NCI-H1436 treated with DMSO at 0.1 percent for 48 hours (cell line): ENCODE results near the gene LONP2.

Source experiments
- DNase-seq: peaks from one replicate; lab custom pipeline; 2025; lab: John Stamatoyannopoulos, UW

The LONP2 gene, protein sequence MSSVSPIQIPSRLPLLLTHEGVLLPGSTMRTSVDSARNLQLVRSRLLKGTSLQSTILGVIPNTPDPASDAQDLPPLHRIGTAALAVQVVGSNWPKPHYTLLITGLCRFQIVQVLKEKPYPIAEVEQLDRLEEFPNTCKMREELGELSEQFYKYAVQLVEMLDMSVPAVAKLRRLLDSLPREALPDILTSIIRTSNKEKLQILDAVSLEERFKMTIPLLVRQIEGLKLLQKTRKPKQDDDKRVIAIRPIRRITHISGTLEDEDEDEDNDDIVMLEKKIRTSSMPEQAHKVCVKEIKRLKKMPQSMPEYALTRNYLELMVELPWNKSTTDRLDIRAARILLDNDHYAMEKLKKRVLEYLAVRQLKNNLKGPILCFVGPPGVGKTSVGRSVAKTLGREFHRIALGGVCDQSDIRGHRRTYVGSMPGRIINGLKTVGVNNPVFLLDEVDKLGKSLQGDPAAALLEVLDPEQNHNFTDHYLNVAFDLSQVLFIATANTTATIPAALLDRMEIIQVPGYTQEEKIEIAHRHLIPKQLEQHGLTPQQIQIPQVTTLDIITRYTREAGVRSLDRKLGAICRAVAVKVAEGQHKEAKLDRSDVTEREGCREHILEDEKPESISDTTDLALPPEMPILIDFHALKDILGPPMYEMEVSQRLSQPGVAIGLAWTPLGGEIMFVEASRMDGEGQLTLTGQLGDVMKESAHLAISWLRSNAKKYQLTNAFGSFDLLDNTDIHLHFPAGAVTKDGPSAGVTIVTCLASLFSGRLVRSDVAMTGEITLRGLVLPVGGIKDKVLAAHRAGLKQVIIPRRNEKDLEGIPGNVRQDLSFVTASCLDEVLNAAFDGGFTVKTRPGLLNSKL

GRCh38 chr16:48244080-48244862, at the start of gene LONP2:
Gene LONP2 (plus strand): TSS chr16:48244300. CDS start chr16:48244389, 89 bp downstream.
- peak; percentile 43 for DNase-seq

DNA sequence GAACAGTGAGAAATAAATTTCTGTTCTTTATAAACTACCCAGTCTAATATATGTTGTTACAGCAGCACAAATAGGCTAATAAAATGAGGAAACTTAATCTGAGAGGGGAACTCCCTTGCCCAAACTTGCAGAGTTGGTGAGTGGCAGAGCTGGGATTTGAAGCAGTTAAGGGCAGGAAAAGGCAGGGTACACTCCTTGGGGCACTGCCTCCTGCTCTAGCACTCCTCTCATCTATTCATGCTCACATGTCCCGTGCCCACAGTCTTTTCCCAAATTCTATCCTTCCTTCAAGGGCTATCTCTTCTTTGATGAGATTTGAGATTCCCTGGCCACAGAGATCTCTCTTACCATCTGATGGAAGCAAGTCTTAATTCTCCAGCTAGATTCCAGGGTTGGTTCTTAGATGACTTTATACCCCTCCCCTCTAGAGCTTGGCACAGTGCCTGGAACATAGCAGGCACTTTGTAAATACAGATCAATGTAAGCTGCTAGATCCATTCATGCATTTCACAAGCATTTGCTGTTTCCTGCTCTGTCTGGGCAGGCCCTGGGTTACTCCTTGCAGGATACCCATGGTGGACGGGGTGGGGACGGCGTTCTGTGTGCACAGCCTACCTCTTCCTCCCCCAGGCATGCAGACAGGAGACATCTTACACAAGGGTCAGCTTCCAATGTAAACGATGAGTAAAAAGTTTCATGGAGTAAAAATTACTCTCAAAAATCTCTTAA, 49.1 kb upstream of the LONP2 start:
- DNase-seq, result no peak

- no peak for DNase-seq
Observed at GRCh38 chr16:48197294-48197693, 46.8 kb upstream of the LONP2 start.

- no peak for DNase-seq
Observed at GRCh38 chr16:48201515-48202201, 42.4 kb upstream of the LONP2 start.

- DNase-seq, result no peak
Observed at GRCh38 chr16:48203974-48204824, 39.9 kb upstream of the LONP2 start.

DNA sequence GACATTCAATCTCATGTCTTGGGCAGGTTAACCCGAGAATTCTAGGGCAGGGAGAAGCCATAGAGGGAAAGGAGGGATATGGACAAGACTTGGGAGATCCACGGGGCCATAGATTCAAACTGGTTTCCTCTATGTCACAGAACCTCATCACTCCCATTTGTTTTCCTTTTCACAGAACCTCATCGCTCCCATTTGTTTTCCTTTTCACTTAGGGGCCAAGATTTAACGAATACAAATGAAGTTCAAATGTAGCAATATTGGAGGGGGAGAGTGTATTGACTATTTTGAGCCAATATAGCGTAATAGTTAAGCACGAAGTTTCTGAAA, 39.3 kb upstream of the LONP2 start:
- no peak for DNase-seq

- DNase-seq, result no peak
Observed at GRCh38 chr16:48206594-48207242, 37.4 kb upstream of the LONP2 start.

DNA sequence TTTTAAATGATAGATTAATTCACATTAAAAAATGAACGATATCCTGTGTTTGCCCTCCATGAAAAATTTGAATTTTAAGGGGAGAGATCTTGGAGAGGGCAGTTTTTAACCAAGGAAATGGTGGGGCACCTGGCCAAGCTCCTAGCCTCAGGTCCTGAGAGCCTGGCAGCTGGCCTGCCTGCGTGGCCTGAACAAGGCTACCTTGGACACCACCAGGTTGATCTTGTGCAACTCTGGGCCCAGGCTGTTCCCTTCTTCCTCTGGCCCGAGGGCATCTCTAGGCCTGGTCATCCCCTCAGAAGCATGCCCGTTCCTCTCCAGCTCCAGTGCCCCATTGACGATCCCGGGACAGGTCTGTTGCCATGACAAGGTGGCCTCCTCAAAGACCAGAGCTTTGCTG, 33.4 kb upstream of the LONP2 start:
- no peak for DNase-seq

- DNase-seq, result no peak
Observed at GRCh38 chr16:48212033-48212432, 32.1 kb upstream of the LONP2 start.

DNA sequence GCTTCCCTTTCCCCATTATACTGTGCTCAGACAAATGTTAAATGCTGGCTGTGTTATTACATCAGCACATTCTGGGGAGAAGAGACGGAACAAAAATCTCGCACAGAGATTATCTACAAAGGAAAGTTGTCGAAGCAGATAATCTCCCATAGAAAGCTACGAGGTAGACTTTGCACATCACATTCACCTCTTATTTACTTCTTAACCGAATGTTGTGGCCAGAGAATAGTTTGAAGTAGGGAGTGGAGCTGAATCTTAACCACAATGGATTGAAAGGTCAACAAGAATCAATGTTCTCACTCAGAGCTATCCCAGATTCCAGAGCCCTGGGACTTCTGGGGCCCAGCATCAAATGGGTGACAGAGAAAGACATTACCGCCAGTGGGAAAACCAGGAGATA, 28.4 kb upstream of the LONP2 start:
- DNase-seq, result no peak

DNA sequence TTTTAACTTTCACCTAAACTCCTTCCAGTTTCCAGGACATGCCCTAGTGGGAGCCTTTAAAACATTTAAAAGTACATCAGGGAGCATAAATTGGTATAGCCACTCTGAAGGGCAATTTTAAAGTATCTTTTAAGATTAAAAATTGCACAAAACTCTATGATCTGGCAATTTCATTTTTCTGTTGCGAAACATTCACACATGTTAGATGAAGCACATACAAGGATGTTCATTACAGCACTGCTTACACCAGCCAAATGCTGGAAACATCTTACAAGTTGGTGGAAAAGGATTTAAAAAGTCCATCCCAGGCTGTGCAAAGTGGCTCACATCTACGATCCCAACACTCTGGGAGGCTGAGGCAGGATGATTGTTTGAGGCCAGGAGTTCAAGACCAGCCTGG, 26.4 kb upstream of the LONP2 start:
- DNase-seq, result no peak

- DNase-seq, result no peak
Observed at GRCh38 chr16:48218473-48218872, 25.6 kb upstream of the LONP2 start.

GRCh38 chr16:48220891-48221290, 23.2 kb upstream of the LONP2 start:
- no peak for DNase-seq

DNA sequence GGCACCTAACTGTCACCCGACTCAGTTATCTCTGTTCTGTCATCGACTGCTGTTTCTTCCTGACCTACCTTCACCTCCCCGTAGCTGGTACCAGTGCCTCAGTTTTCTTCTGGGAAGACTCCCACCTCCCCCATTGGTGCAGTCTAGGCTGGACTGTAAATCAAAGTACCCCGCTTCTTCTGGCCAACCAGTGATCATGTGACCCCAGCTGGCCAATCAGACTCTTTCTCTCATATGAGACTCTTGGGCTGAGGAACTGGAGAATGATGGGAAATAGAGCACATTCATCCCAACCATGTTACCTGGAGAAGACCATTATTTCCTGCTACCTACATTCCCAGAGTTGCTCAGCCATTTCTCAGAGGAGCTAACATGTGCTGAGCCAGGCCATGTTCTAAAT, 20.6 kb upstream of the LONP2 start:
- DNase-seq, result no peak

GRCh38 chr16:48225456-48225855, 18.6 kb upstream of the LONP2 start:
- no peak for DNase-seq

GRCh38 chr16:48231727-48232492, 12.2 kb upstream of the LONP2 start:
- DNase-seq, result no peak

DNA sequence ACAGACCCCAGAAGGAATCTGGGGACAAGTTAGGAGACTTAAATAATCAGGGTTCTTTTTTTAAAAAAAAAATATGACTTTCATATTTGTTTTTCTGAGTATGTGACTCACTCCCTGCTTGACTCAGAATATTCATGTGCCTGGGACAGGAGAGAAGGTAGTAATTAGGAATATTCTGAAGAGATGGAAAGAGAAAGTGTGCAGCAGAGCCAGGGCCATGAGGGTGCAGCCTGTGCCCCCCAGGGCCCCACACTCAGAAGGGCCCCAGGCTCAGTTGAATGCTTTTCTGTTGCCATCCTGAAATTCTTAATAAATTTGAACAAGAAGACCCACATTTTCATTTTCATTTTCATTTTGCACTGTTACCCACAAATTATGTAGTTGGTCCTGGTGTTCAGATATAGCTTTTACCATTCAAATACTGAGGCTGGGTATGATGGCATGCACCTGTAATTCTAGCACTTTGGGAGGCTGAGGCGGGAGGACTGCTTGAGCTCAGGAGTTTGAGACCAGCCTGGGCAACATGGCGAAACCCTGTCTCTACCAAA, 11.5 kb upstream of the LONP2 start:
- no peak for DNase-seq

GRCh38 chr16:48234630-48235029, 9.5 kb upstream of the LONP2 start:
- DNase-seq, result no peak

GRCh38 chr16:48235058-48235555, 9.0 kb upstream of the LONP2 start:
- no peak for DNase-seq
